Motor neuron (in vitro differentiated cells): ENCODE results near the gene UBE2Q2. TPM values are rescaled to one million over a fixed set of nuclear protein-coding genes. Genes with fewer than 3 reads are reported as not detected.
"Not testable (repeated sequence)": the region's sequence is repeated elsewhere in the genome, so short reads cannot be mapped to it uniquely, and the experiment has no call there.

Experiments
- ATAC-seq, 8 experiments: fragments of 200-7000 bp; cut with Tn5 transposase; replicated peaks in 6 of 8; 2 replicates each; pipeline ENCODE4 v1.8.0; 2021; ENCODE audit warnings: mild to moderate bottlenecking in 8 of 8, moderate library complexity in 8 of 8
- H3K27ac ChIP-seq, 2 donors: fragments of 250-450 bp; sonication (Bioruptor Pico); 2 replicates each; pipeline ENCODE4 v1.9.0; 2021; ENCODE audit warnings: antibody characterized with exemption in 2 of 2, mild to moderate bottlenecking in 2 of 2, moderate library complexity in 1 of 2
- H3K4me1 ChIP-seq, 2 donors: fragments of 250-450 bp; sonication (Bioruptor Pico); replicated peaks in 1 of 2; 2 replicates each; pipeline ENCODE4 v1.6.1; 2021; ENCODE audit warnings: antibody characterized with exemption in 2 of 2, mild to moderate bottlenecking in 2 of 2, moderate library complexity in 1 of 2
- H3K4me3 ChIP-seq, 5 donors: fragments of 250-450 bp; sonication (Bioruptor Pico); 2 replicates each; pipeline ENCODE4 v1.9.0; 2021; ENCODE audit warnings: antibody characterized with exemption in 5 of 5, mild to moderate bottlenecking in 5 of 5, moderate library complexity in 4 of 5
- WGBS, 10 experiments: fragments of 450-650 bp; shearing (Covaris generic); methylation state at CpG; one replicate each; pipeline ENCODE4 v1.0.0; 2022; 5-methylcytosine and 5-hydroxymethylcytosine counted together
- in situ Hi-C, 9 experiments: fragments of 400-800 bp; cut with MboI; loops; one replicate each; pipeline ENCODE4 v1.15.0; 2021; ENCODE audit warnings: low sequenced_read_pairs in 9 of 9, low pct_unique_long_range_greater_than_20kb in 2 of 9; ENCODE audit not compliant: unreplicated experiment in 9 of 9
- total RNA-seq, 8 experiments: library from RNA; unstranded; fragments of 300-600 nt; gene quantifications; 2 replicates each; pipeline versions ENCODE4 v1.2.3 to v1.2.4, GENCODE V29; 2022

Gene UBE2Q2
- total RNA-seq, 8 experiments from 2014 or later: 16.5 to 44.1 (median 31.9) TPM

GRCh38 chr15:75887178-75887577, 43.9 kb downstream of the UBE2Q2 start:
- Histone ChIP-seq H3K4me1 (no peaks in the 10 kb centered on the region), H3K27ac (no peak overlapping the region), H3K4me3 (no peak overlapping the region)
- ATAC-seq: no peak
- whole genome bisulfite sequencing, 10 experiments: 100% methylated on average over 1 of the region's 1 CpG; no CpG with 5 or more reads in 6 of the 10 experiments
- in situ Hi-C loops: no loop called here

GRCh38 chr15:75891895-75892294, 48.6 kb downstream of the UBE2Q2 start:
- in situ Hi-C loops: no loop called here
- no peak overlapping the region for H3K27ac ChIP-seq
- no peak overlapping the region for H3K4me3 ChIP-seq
- ATAC-seq: peak in 3 of 8 experiments; percentile 56 to 94 (median 88)
- H3K4me1 ChIP-seq: no peaks in the 10 kb centered on the region

GRCh38 chr15:75895731-75896130, 52.5 kb downstream of the UBE2Q2 start:
- in situ Hi-C loops: no loop called here
- Histone ChIP-seq H3K4me3 (no peak overlapping the region), H3K27ac (no peak overlapping the region), H3K4me1 (no peaks in the 10 kb centered on the region)
- WGBS, 10 experiments: 63 to 100% (median 95%) methylated on average over 1 to 2 of the region's 2 CpGs; no CpG with 5 or more reads in 1 of the 10 experiments
- no peak for ATAC-seq

GRCh38 chr15:75900577-75900976, 57.3 kb downstream of the UBE2Q2 start:
- Histone ChIP-seq H3K27ac (no peak overlapping the region), H3K4me3 (no peak overlapping the region), H3K4me1 (peaks cover 8 to 12% of the 10 kb centered on the region in 2 donors)
- in situ Hi-C loops: no loop called here
- no peak for ATAC-seq

- ATAC-seq: peak in 1 of 8 experiments; percentile 2
- WGBS, 10 experiments: 26 to 76% (median 60%) methylated on average over 1 to 8 of the region's 8 CpGs; no CpG with 5 or more reads in 2 of the 10 experiments
- H3K4me3 ChIP-seq: no peak overlapping the region
- in situ Hi-C loops: no loop called here
- H3K4me1 ChIP-seq: peaks cover 8 to 12% of the 10 kb centered on the region in 2 donors
- no peak overlapping the region for H3K27ac ChIP-seq
Measured at GRCh38 chr15:75902129-75902557, 58.9 kb downstream of the UBE2Q2 start.

GRCh38 chr15:75903331-75904239, 60.3 kb downstream of the UBE2Q2 start, which contains the start of gene FBXO22:
Gene FBXO22, plus strand, starts transcription at chr15:75903878. Its CDS starts 86 bp downstream, at chr15:75903964.
- peaks cover 8 to 12% of the 10 kb centered on the region in 2 donors for H3K4me1 ChIP-seq
- peak; percentile 96 to 98 (median 98) for ATAC-seq
- peak within 1 kb of the TSS; percentile 80 to 85 for H3K27ac ChIP-seq
- WGBS, 10 experiments: 0 to 100% (median 15%) methylated on average over 1 to 10 of the region's 63 CpGs; no CpG with 5 or more reads in 3 of the 10 experiments
- peak within 1 kb of the TSS; percentile 61 to 88 (median 64) for H3K4me3 ChIP-seq
- in situ Hi-C loops: no loop called here

GRCh38 chr15:75905231-75905630, 62.0 kb downstream of the UBE2Q2 start:
- Histone ChIP-seq H3K4me3 (peak overlapping the region in 1 of 5 donors; percentile 63), H3K4me1 (peaks cover 8 to 12% of the 10 kb centered on the region in 2 donors), H3K27ac (no peak overlapping the region)
- 71 to 100% (median 84%) methylated on average over 1 to 5 of the region's 5 CpGs; no CpG with 5 or more reads in 3 of the 10 experiments for WGBS, 10 experiments
- no peak for ATAC-seq
- in situ Hi-C loops: no loop called here

GRCh38 chr15:75910355-75910754, 67.1 kb downstream of the UBE2Q2 start:
- H3K27ac ChIP-seq, H3K4me1 ChIP-seq, in situ Hi-C loops, ATAC-seq, H3K4me3 ChIP-seq: not testable (repeated sequence)
- 93 to 100% (median 100%) methylated on average over 1 to 3 of the region's 3 CpGs; no CpG with 5 or more reads in 3 of the 10 experiments for WGBS, 10 experiments

GRCh38 chr15:75916978-75917377, 73.7 kb downstream of the UBE2Q2 start:
- WGBS, 10 experiments: 63 to 100% (median 83%) methylated on average over 1 of the region's 1 CpG; no CpG with 5 or more reads in 2 of the 10 experiments
- Histone ChIP-seq H3K4me1 (no peaks in the 10 kb centered on the region), H3K4me3 (no peak overlapping the region), H3K27ac (no peak overlapping the region)
- in situ Hi-C loops: no loop called here
- no peak for ATAC-seq

GRCh38 chr15:75918135-75918534, 74.9 kb downstream of the UBE2Q2 start:
- Histone ChIP-seq H3K4me1 (no peaks in the 10 kb centered on the region), H3K4me3 (no peak overlapping the region), H3K27ac (no peak overlapping the region)
- in situ Hi-C loops: no loop called here
- ATAC-seq: no peak
- 89 to 100% (median 100%) methylated on average over 1 of the region's 1 CpG; no CpG with 5 or more reads in 2 of the 10 experiments for WGBS, 10 experiments

- no peak for ATAC-seq
- Histone ChIP-seq H3K4me1 (no peaks in the 10 kb centered on the region), H3K27ac (no peak overlapping the region), H3K4me3 (no peak overlapping the region)
- 86 to 100% (median 100%) methylated on average over 1 of the region's 1 CpG; no CpG with 5 or more reads in 5 of the 10 experiments for WGBS, 10 experiments
- in situ Hi-C loops: no loop called here
Measured at GRCh38 chr15:75920079-75920478, 76.8 kb downstream of the UBE2Q2 start.

GRCh38 chr15:75921732-75922703, 78.8 kb downstream of the UBE2Q2 start:
- 44 to 100% (median 82%) methylated on average over 1 to 8 of the region's 9 CpGs for WGBS, 10 experiments
- ATAC-seq: peak in 3 of 8 experiments; percentile 83 to 89 (median 88)
- in situ Hi-C loops: no loop called here
- H3K4me1 ChIP-seq: no peaks in the 10 kb centered on the region
- H3K27ac ChIP-seq: no peak overlapping the region
- H3K4me3 ChIP-seq: no peak overlapping the region
